ENCODE data around the gene EPN1. TPM values are rescaled to one million over a fixed set of nuclear protein-coding genes. Genes with fewer than 3 reads are reported as not detected.

The EPN1 gene
- total RNA-seq, 2 donors from 2014 or later, result 179 to 187 TPM

GRCh38 chr19:55675661-55676354 lies 782 bp downstream of the EPN1 start:
- Histone ChIP-seq H3K4me3 (peak overlapping the region; percentile 87), H3K27me3 (no peaks in the 10 kb centered on the region), H3K36me3 (peaks cover 39% of the 10 kb centered on the region), H3K9me3 (no peaks in the 10 kb centered on the region), H3K27ac (peak overlapping the region; percentile 83 to 90), H3K4me1 (peaks cover 0 to 59% of the 10 kb centered on the region in 2 donors)
- no peak for DNase-seq (ENCODE audit: low spot score)
- TF ChIP-seq, protein P1, sequence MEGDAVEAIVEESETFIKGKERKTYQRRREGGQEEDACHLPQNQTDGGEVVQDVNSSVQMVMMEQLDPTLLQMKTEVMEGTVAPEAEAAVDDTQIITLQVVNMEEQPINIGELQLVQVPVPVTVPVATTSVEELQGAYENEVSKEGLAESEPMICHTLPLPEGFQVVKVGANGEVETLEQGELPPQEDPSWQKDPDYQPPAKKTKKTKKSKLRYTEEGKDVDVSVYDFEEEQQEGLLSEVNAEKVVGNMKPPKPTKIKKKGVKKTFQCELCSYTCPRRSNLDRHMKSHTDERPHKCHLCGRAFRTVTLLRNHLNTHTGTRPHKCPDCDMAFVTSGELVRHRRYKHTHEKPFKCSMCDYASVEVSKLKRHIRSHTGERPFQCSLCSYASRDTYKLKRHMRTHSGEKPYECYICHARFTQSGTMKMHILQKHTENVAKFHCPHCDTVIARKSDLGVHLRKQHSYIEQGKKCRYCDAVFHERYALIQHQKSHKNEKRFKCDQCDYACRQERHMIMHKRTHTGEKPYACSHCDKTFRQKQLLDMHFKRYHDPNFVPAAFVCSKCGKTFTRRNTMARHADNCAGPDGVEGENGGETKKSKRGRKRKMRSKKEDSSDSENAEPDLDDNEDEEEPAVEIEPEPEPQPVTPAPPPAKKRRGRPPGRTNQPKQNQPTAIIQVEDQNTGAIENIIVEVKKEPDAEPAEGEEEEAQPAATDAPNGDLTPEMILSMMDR (IDR thresholded peaks at IDR 0.05), result no peak

DNA sequence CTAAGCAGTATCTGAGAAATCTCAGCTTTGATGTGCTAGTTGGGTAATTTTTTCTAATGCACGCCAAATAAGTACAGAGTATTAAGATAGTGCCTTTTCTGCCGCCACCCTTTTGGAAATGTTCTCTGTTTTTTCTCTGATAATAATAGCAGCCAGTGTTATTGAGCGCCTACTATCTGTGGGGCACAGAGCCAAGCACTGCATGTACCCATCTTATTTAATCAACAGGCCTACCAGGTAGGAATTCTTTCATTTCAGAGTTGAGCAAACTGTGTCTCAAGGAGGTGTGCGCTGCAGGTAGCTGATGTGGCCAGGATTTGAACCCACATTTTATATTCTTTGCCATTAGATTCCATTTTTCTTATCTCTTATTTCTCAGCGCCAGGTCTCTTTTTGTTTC lies 1.4 kb downstream of the EPN1 start:
- DNase-seq (ENCODE audit: low spot score), result no peak
- peaks cover 0 to 59% of the 10 kb centered on the region in 2 donors for H3K4me1 ChIP-seq
- TF ChIP-seq, protein P1 (IDR thresholded peaks at IDR 0.05), result peak in 1 of 2 donors; percentile 25

GRCh38 chr19:55676889-55677505 lies 2.0 kb downstream of the EPN1 start:
- Histone ChIP-seq H3K4me1 (peaks cover 0 to 59% of the 10 kb centered on the region in 2 donors), H3K27me3 (no peaks in the 10 kb centered on the region), H3K36me3 (peaks cover 48% of the 10 kb centered on the region), H3K27ac (peak overlapping the region; percentile 83 to 90), H3K9me3 (no peaks in the 10 kb centered on the region), H3K4me3 (peak overlapping the region in 1 of 2 donors; percentile 87)
- DNase-seq (ENCODE audit: low spot score), result no peak
- TF ChIP-seq, protein P1 (IDR thresholded peaks at IDR 0.05), result no peak

More for the DNA sequence above, 1.4 kb downstream of the EPN1 start:
- H3K4me3 ChIP-seq, result peak overlapping the region; percentile 1 to 87
- H3K9me3 ChIP-seq, result no peaks in the 10 kb centered on the region
- H3K27me3 ChIP-seq, result no peaks in the 10 kb centered on the region
- peak overlapping the region; percentile 83 to 90 for H3K27ac ChIP-seq
- H3K36me3 ChIP-seq, result peaks cover 42% of the 10 kb centered on the region

DNA sequence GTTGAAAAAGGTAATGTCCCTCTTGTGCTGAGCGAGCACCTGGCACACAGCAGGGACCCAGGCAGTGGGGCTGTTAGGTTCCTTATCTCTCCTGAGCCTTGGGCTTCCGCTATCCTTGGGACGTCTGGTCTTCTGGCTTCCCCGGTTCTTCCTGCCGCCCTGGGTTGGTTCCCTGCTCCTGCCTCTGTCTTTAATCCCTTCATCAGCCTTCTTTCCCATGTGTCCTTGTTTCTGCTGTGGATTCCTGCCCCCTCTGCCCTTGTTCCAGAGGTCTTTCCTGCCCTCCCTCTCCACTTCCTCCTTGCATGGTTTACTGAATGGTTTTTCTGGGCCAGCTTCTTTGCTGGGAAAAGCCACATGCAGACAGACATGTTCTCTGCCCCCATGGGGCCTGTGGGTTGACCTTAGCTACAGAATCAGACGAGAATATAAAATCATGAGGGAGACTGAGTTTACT lies 2.6 kb downstream of the EPN1 start:
- DNase-seq (ENCODE audit: low spot score), result no peak
- peaks cover 0 to 59% of the 10 kb centered on the region in 2 donors for H3K4me1 ChIP-seq
- peaks cover 53% of the 10 kb centered on the region for H3K36me3 ChIP-seq
- TF ChIP-seq, protein P1 (IDR thresholded peaks at IDR 0.05), result no peak
- H3K9me3 ChIP-seq, result no peaks in the 10 kb centered on the region
- no peak overlapping the region for H3K4me3 ChIP-seq
- H3K27ac ChIP-seq, result peak overlapping the region; percentile 47 to 90
- H3K27me3 ChIP-seq, result no peaks in the 10 kb centered on the region

DNA sequence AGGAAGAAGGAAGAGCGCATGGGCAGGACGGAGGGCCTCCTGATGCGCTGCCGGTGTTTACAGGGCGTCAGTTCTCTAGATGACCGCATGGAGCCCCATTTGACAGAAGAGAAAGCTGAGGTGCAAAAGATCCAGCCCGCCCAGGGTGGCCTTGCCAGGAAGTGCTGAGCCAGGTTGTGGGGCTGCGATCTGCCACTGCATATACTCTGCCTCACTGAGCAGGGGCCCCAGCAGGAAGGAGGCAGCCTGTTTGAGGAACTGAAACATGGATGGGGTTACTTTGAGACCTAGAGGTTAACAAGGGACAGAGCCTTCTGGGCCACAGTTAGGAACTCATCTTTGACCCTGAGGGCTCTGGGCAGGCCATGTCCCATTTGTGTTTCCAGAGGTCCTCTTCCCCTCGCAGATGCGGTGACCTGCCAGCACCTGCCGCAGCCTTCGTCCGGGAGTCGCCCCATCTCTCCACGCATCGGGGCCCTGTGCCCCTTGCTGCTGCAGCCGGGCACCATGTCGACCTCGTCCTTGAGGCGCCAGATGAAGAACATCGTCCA lies 3.2 kb downstream of the EPN1 start:
- H3K27ac ChIP-seq, result peak overlapping the region; percentile 47 to 90
- no peak for DNase-seq (ENCODE audit: low spot score)

More for the DNA sequence above, 3.2 kb downstream of the EPN1 start:
- Histone ChIP-seq H3K36me3 (peaks cover 57% of the 10 kb centered on the region), H3K4me3 (no peak overlapping the region), H3K4me1 (peaks cover 0 to 59% of the 10 kb centered on the region in 2 donors), H3K27me3 (no peaks in the 10 kb centered on the region), H3K9me3 (no peaks in the 10 kb centered on the region)
- TF ChIP-seq, protein P1 (IDR thresholded peaks at IDR 0.05), result no peak
